ENCODE results near the gene HCFC1. TPM values are rescaled to one million over a fixed set of nuclear protein-coding genes. Genes with fewer than 3 reads are reported as not detected.

The HCFC1 gene
- total RNA-seq, 1 experiment from 2014 or later: 95.6 TPM

- POLR2A ChIA-PET: interaction anchor here (0.6 kb wide), 1 partner anchor 9 kb away, joined by 3 read pairs; no protein-coding TSS in a partner anchor
- intact Hi-C loops (cut with micrococcal nuclease; ENCODE audit: unreplicated experiment): no loop called here
Observed at GRCh38 chrX:153937056-153937455, 34.6 kb downstream of the HCFC1 start.

GRCh38 chrX:153935326-153935851 lies 36.2 kb downstream of the HCFC1 start:
- CTCF ChIA-PET: interaction anchor here (1.1 kb wide), 1 partner anchor 12 kb away, joined by 6 read pairs; no protein-coding TSS in a partner anchor
- intact Hi-C loops (cut with micrococcal nuclease; ENCODE audit: unreplicated experiment): no loop called here
- Histone ChIP-seq H3K27me3 (replicated peaks; ENCODE audit: control insufficient read depth, insufficient read depth, low read length) (no peaks in the 10 kb centered on the region), H3K4me1 (0 out of 2 replicates have a peak, but pooled peaks cover 3% of the 10 kb centered on the region), H3K36me3 (ENCODE audit: control insufficient read depth, insufficient read depth, low read length) (no peaks in the 10 kb centered on the region), H3K4me3 (ENCODE audit: low read depth, low read length) (peak overlapping the region; percentile 56), H3K9me3 (no peaks in the 10 kb centered on the region)
- H3K27me3 Mint-ChIP-seq (ENCODE audit: insufficient read depth, unreplicated experiment): no peaks in the 10 kb centered on the region
- no peak overlapping the region for H3K27ac Mint-ChIP-seq (ENCODE audit: unreplicated experiment)
- peak; percentile 34 to 47 for DNase-seq
- no peaks in the 10 kb centered on the region for H3K9me3 Mint-ChIP-seq (ENCODE audit: unreplicated experiment)
- H3K4me3 Mint-ChIP-seq (ENCODE audit: unreplicated experiment): peak overlapping the region; percentile 66
- H3K36me3 Mint-ChIP-seq (ENCODE audit: insufficient read depth, unreplicated experiment): peaks cover 15% of the 10 kb centered on the region
- peaks cover 4% of the 10 kb centered on the region for H3K4me1 Mint-ChIP-seq (ENCODE audit: low read depth, unreplicated experiment)
- POLR2A ChIA-PET: interaction anchor here (1.2 kb wide), 1 partner anchor 10 kb away, joined by 3 read pairs; the partner anchor contains the start of gene ARHGAP4
- no TSS peak for BruUV-seq (replicated peaks)
- no peak for TF ChIP-seq CTCF (IDR thresholded peaks at IDR 0.05; ENCODE audit: insufficient read depth in 1 of 2, low read depth in 1 of 2, low read length in 1 of 2, severe bottlenecking in 1 of 2, unreplicated experiment in 1 of 2)

More at GRCh38 chrX:153937056-153937455, 34.6 kb downstream of the HCFC1 start:
- BruUV-seq (replicated peaks): no TSS peak
- H3K36me3 Mint-ChIP-seq (ENCODE audit: insufficient read depth, unreplicated experiment): peaks cover 6% of the 10 kb centered on the region
- no peak overlapping the region for H3K4me3 ChIP-seq (ENCODE audit: low read depth, low read length)
- H3K27me3 ChIP-seq (replicated peaks; ENCODE audit: control insufficient read depth, insufficient read depth, low read length): no peaks in the 10 kb centered on the region
- 0 out of 2 replicates have a peak, but pooled peaks cover 6% of the 10 kb centered on the region for H3K4me1 ChIP-seq
- H3K27me3 Mint-ChIP-seq (ENCODE audit: insufficient read depth, unreplicated experiment): no peaks in the 10 kb centered on the region
- no peaks in the 10 kb centered on the region for H3K36me3 ChIP-seq (ENCODE audit: control insufficient read depth, insufficient read depth, low read length)
- no peak for TF ChIP-seq CTCF (IDR thresholded peaks at IDR 0.05; ENCODE audit: insufficient read depth in 1 of 2, low read depth in 1 of 2, low read length in 1 of 2, severe bottlenecking in 1 of 2, unreplicated experiment in 1 of 2)
- no peaks in the 10 kb centered on the region for H3K9me3 ChIP-seq
- no peaks in the 10 kb centered on the region for H3K9me3 Mint-ChIP-seq (ENCODE audit: unreplicated experiment)
- no peak overlapping the region for H3K27ac Mint-ChIP-seq (ENCODE audit: unreplicated experiment)
- H3K4me3 Mint-ChIP-seq (ENCODE audit: unreplicated experiment): no peak overlapping the region
- DNase-seq: no peak
- CTCF ChIA-PET: no interaction called here
- peaks cover 5% of the 10 kb centered on the region for H3K4me1 Mint-ChIP-seq (ENCODE audit: low read depth, unreplicated experiment)

GRCh38 chrX:153934762-153935325 lies 36.8 kb downstream of the HCFC1 start, which contains the start of gene NAA10:
Gene NAA10 (minus strand): TSS chrX:153935037. CDS start chrX:153934904, 133 bp downstream.
- Mint-ChIP-seq H3K4me1 (ENCODE audit: low read depth, unreplicated experiment) (no peaks in the 10 kb centered on the region), H3K36me3 (ENCODE audit: insufficient read depth, unreplicated experiment) (peaks cover 15% of the 10 kb centered on the region), H3K27ac (ENCODE audit: unreplicated experiment) (no peak within 1 kb of the TSS), H3K9me3 (ENCODE audit: unreplicated experiment) (no peaks in the 10 kb centered on the region), H3K4me3 (ENCODE audit: unreplicated experiment) (peak within 1 kb of the TSS; percentile 76), H3K27me3 (ENCODE audit: insufficient read depth, unreplicated experiment) (no peaks in the 10 kb centered on the region)
- H3K4me3 ChIP-seq (ENCODE audit: low read depth, low read length): peak within 1 kb of the TSS; percentile 56
- intact Hi-C loops (cut with micrococcal nuclease; ENCODE audit: unreplicated experiment): no loop called here
- no peaks in the 10 kb centered on the region for H3K9me3 ChIP-seq
- peak; percentile 62 to 81 for DNase-seq
- no peaks in the 10 kb centered on the region for H3K4me1 ChIP-seq
- no TSS peak for BruUV-seq (replicated peaks)
- CTCF ChIA-PET: interaction anchor here (1.1 kb wide), 1 partner anchor 12 kb away, joined by 6 read pairs; no protein-coding TSS in a partner anchor
- POLR2A ChIA-PET: interaction anchor here (1.2 kb wide), 1 partner anchor 9 kb away, joined by 3 read pairs; the partner anchor contains the start of gene ARHGAP4
- H3K36me3 ChIP-seq (ENCODE audit: control insufficient read depth, insufficient read depth, low read length): no peaks in the 10 kb centered on the region
- no peaks in the 10 kb centered on the region for H3K27me3 ChIP-seq (replicated peaks; ENCODE audit: control insufficient read depth, insufficient read depth, low read length)
- TF ChIP-seq CTCF (IDR thresholded peaks at IDR 0.05; ENCODE audit: insufficient read depth in 1 of 2, low read depth in 1 of 2, low read length in 1 of 2, severe bottlenecking in 1 of 2, unreplicated experiment in 1 of 2): no peak
